Stimulated activated effector memory CD8-positive, alpha-beta T cell treated with anti-CD3 and anti-CD28 coated beads, Interleukin-12 subunit alpha, Interleukin-12 subunit beta, amount 100 ng/mL, for 72 hours (primary cell): Measurements from ENCODE around the gene C10orf90.

Source experiments
- ATAC-seq: fragments of 150-1000 bp; cut with Tn5 transposase; 2 replicates; pipeline ENCODE4 v1.10.0; 2021
- DNase-seq, 2 donors: peaks; one replicate each; pipeline ENCODE4 v3.0.0; 2021 to 2022; ENCODE audit warnings: low spot score in 2 of 2
- H3K27ac Mint-ChIP-seq: one replicate; pipeline ENCODE4 v1.8.0; 2022; ENCODE audit warnings: mild to moderate bottlenecking, mixed read lengths
- H3K36me3 Mint-ChIP-seq: one replicate; pipeline ENCODE4 v1.8.0; 2022; ENCODE audit warnings: mild to moderate bottlenecking, mixed read lengths
- H3K4me1 Mint-ChIP-seq: one replicate; pipeline ENCODE4 v1.8.0; 2022; ENCODE audit warnings: mixed read lengths
- H3K4me3 Mint-ChIP-seq: one replicate; pipeline ENCODE4 v1.8.0; 2022; ENCODE audit warnings: mild to moderate bottlenecking, mixed read lengths
- H3K9me3 Mint-ChIP-seq: one replicate; pipeline ENCODE4 v1.8.0; 2022; ENCODE audit warnings: mixed read lengths

Gene C10orf90

GRCh38 chr10:126686268-126686667 lies 15.8 kb upstream of the C10orf90 start:
- Mint-ChIP-seq H3K4me1 (no peaks in the 10 kb centered on the region), H3K9me3 (peaks cover 4% of the 10 kb centered on the region), H3K36me3 (no peaks in the 10 kb centered on the region), H3K4me3 (no peak overlapping the region), H3K27ac (no peak overlapping the region)
- ATAC-seq (no peak), DNase-seq (no peak)

- ATAC-seq (no peak), DNase-seq (no peak)
- H3K9me3 Mint-ChIP-seq, result peaks cover 4% of the 10 kb centered on the region
- H3K4me1 Mint-ChIP-seq, result no peaks in the 10 kb centered on the region
- H3K36me3 Mint-ChIP-seq, result no peaks in the 10 kb centered on the region
- no peak overlapping the region for H3K4me3 Mint-ChIP-seq
- no peak overlapping the region for H3K27ac Mint-ChIP-seq
Observed at GRCh38 chr10:126685756-126686155, 15.3 kb upstream of the C10orf90 start.

- H3K4me3 Mint-ChIP-seq, result no peak overlapping the region
- ATAC-seq (no peak), DNase-seq (no peak)
Observed at GRCh38 chr10:126684171-126684745, 13.8 kb upstream of the C10orf90 start.

GRCh38 chr10:126683466-126683865 lies 13.0 kb upstream of the C10orf90 start:
- no peak overlapping the region for H3K27ac Mint-ChIP-seq
- no peaks in the 10 kb centered on the region for H3K36me3 Mint-ChIP-seq
- peaks cover 4% of the 10 kb centered on the region for H3K9me3 Mint-ChIP-seq
- no peak overlapping the region for H3K4me3 Mint-ChIP-seq
- DNase-seq (no peak), ATAC-seq (no peak)
- H3K4me1 Mint-ChIP-seq, result no peaks in the 10 kb centered on the region

More at GRCh38 chr10:126684171-126684745, 13.8 kb upstream of the C10orf90 start:
- Mint-ChIP-seq H3K36me3 (no peaks in the 10 kb centered on the region), H3K27ac (no peak overlapping the region), H3K9me3 (peaks cover 4% of the 10 kb centered on the region), H3K4me1 (no peaks in the 10 kb centered on the region)

- H3K9me3 Mint-ChIP-seq, result peaks cover 8% of the 10 kb centered on the region
- H3K27ac Mint-ChIP-seq, result no peak overlapping the region
- DNase-seq (no peak), ATAC-seq (no peak)
- no peaks in the 10 kb centered on the region for H3K4me1 Mint-ChIP-seq
- no peak overlapping the region for H3K4me3 Mint-ChIP-seq
- no peaks in the 10 kb centered on the region for H3K36me3 Mint-ChIP-seq
Observed at GRCh38 chr10:126675656-126676438, 5.4 kb upstream of the C10orf90 start.

- Mint-ChIP-seq H3K27ac (no peak overlapping the region), H3K4me3 (no peak overlapping the region), H3K36me3 (no peaks in the 10 kb centered on the region), H3K9me3 (peaks cover 8% of the 10 kb centered on the region), H3K4me1 (no peaks in the 10 kb centered on the region)
- DNase-seq (no peak), ATAC-seq (no peak)
Observed at GRCh38 chr10:126674741-126675515, 4.4 kb upstream of the C10orf90 start.

- ATAC-seq (no peak), DNase-seq (no peak)
- no peaks in the 10 kb centered on the region for H3K4me1 Mint-ChIP-seq
- H3K4me3 Mint-ChIP-seq, result no peak overlapping the region
- H3K36me3 Mint-ChIP-seq, result no peaks in the 10 kb centered on the region
- H3K9me3 Mint-ChIP-seq, result peaks cover 8% of the 10 kb centered on the region
- no peak overlapping the region for H3K27ac Mint-ChIP-seq
Observed at GRCh38 chr10:126673565-126673964, 3.1 kb upstream of the C10orf90 start.

GRCh38 chr10:126671402-126671975 lies 996 bp upstream of the C10orf90 start:
- no peak overlapping the region for H3K27ac Mint-ChIP-seq
- peaks cover 5% of the 10 kb centered on the region for H3K9me3 Mint-ChIP-seq
- ATAC-seq (no peak), DNase-seq (no peak)
- no peaks in the 10 kb centered on the region for H3K4me1 Mint-ChIP-seq
- no peaks in the 10 kb centered on the region for H3K36me3 Mint-ChIP-seq
- H3K4me3 Mint-ChIP-seq, result no peak overlapping the region

- ATAC-seq, result peak; percentile 24
- H3K27ac Mint-ChIP-seq, result no peak overlapping the region
- no peak for DNase-seq
- no peak overlapping the region for H3K4me3 Mint-ChIP-seq
- H3K9me3 Mint-ChIP-seq, result peaks cover 5% of the 10 kb centered on the region
- H3K4me1 Mint-ChIP-seq, result no peaks in the 10 kb centered on the region
- no peaks in the 10 kb centered on the region for H3K36me3 Mint-ChIP-seq
Observed at GRCh38 chr10:126670895-126671261, 385 bp upstream of the C10orf90 start.

GRCh38 chr10:126669168-126669567 lies 1.3 kb downstream of the C10orf90 start:
- H3K36me3 Mint-ChIP-seq, result no peaks in the 10 kb centered on the region
- H3K4me3 Mint-ChIP-seq, result no peak overlapping the region
- H3K4me1 Mint-ChIP-seq, result peaks cover 6% of the 10 kb centered on the region
- peaks cover 5% of the 10 kb centered on the region for H3K9me3 Mint-ChIP-seq
- DNase-seq (no peak), ATAC-seq (no peak)
- H3K27ac Mint-ChIP-seq, result no peak overlapping the region

- Mint-ChIP-seq H3K27ac (no peak overlapping the region), H3K4me3 (no peak overlapping the region), H3K36me3 (peaks cover 3% of the 10 kb centered on the region), H3K9me3 (peaks cover 5% of the 10 kb centered on the region), H3K4me1 (peaks cover 9% of the 10 kb centered on the region)
- no peak for DNase-seq
- no peak for ATAC-seq
Observed at GRCh38 chr10:126668505-126668904, 2.0 kb downstream of the C10orf90 start.

- peaks cover 5% of the 10 kb centered on the region for H3K9me3 Mint-ChIP-seq
- peaks cover 19% of the 10 kb centered on the region for H3K4me1 Mint-ChIP-seq
- peaks cover 6% of the 10 kb centered on the region for H3K36me3 Mint-ChIP-seq
- H3K4me3 Mint-ChIP-seq, result no peak overlapping the region
- DNase-seq, result no peak
- ATAC-seq, result no peak
- no peak overlapping the region for H3K27ac Mint-ChIP-seq
Observed at GRCh38 chr10:126667568-126667967, 2.9 kb downstream of the C10orf90 start.

- Mint-ChIP-seq H3K4me3 (no peak overlapping the region), H3K27ac (peak overlapping the region; percentile 88), H3K9me3 (no peaks in the 10 kb centered on the region), H3K4me1 (peaks cover 20% of the 10 kb centered on the region), H3K36me3 (peaks cover 6% of the 10 kb centered on the region)
- no peak for DNase-seq
- ATAC-seq, result no peak
Observed at GRCh38 chr10:126665207-126665606, 5.3 kb downstream of the C10orf90 start.

- peaks cover 20% of the 10 kb centered on the region for H3K4me1 Mint-ChIP-seq
- H3K27ac Mint-ChIP-seq, result peak overlapping the region; percentile 88
- peak; percentile 71 for ATAC-seq
- DNase-seq, result no peak
- no peaks in the 10 kb centered on the region for H3K9me3 Mint-ChIP-seq
- peaks cover 6% of the 10 kb centered on the region for H3K36me3 Mint-ChIP-seq
- peak overlapping the region; percentile 47 for H3K4me3 Mint-ChIP-seq
Observed at GRCh38 chr10:126663880-126664279, 6.6 kb downstream of the C10orf90 start.

- DNase-seq (no peak), ATAC-seq (peak; percentile 84)
- Mint-ChIP-seq H3K4me3 (peak overlapping the region; percentile 47), H3K4me1 (peaks cover 20% of the 10 kb centered on the region), H3K9me3 (no peaks in the 10 kb centered on the region), H3K27ac (peak overlapping the region; percentile 88), H3K36me3 (peaks cover 6% of the 10 kb centered on the region)
Observed at GRCh38 chr10:126663328-126663727, 7.2 kb downstream of the C10orf90 start.
